Mesangial cell (primary cell): ENCODE results near the gene HDX. TPM values are rescaled to one million over a fixed set of nuclear protein-coding genes. Genes with fewer than 3 reads are reported as not detected.

Experiments
- total RNA-seq: library from RNA; depleted of rRNA; stranded (reverse); fragments of >200 nt; gene quantifications from 2 replicates; pipeline ENCODE4 v1.2.3, GENCODE V29; 2015

Gene HDX, protein sequence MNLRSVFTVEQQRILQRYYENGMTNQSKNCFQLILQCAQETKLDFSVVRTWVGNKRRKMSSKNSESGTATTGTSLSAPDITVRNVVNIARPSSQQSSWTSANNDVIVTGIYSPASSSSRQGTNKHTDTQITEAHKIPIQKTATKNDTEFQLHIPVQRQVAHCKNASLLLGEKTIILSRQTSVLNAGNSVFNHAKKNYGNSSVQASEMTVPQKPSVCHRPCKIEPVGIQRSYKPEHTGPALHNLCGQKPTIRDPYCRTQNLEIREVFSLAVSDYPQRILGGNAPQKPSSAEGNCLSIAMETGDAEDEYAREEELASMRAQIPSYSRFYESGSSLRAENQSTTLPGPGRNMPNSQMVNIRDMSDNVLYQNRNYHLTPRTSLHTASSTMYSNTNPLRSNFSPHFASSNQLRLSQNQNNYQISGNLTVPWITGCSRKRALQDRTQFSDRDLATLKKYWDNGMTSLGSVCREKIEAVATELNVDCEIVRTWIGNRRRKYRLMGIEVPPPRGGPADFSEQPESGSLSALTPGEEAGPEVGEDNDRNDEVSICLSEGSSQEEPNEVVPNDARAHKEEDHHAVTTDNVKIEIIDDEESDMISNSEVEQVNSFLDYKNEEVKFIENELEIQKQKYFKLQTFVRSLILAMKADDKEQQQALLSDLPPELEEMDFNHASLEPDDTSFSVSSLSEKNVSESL
- 3.7 and 5.1 TPM in 2 replicates for total RNA-seq

DNA sequence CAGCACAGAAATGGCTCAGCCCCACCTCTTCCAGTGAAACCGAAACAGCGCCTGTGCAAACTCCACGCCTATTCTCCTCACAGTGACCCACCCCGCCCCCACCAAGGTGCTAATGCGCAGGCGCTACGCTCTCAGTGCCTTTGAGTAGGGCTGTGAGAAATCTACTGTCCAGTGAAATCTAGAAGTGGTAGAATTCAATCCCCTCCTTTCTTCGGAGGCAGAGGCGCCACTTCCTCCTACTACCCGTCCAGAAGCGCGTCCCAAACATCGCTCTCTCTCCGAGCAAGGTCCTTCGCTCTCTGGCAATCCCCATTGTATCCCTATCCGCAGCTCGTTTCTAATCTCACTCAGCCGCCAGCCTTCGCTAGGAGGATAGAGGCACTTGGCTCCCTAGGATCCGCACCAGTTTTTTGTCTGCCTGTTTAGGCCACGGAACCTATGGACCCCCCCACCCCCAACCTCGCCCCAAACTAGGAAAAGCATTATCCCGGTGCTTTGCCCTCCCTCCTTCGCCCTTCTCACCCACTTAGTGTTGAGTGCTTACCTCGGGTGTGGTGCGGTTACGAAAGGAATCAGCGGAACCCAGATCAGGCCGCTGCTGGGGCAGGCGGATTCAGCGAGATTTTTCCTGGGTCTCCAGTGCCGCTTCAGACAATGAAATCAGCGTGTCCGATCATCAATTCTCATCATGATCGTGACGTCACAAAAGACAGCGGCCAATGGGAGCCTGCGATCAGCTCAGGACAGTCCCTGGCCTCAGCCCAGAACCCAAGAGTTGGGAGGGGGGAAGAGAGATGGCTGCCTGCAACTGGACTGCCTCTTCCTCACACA lies at the start of gene HDX:
Gene HDX, minus strand, starts transcription at position 656 of the 831 bp plus-strand sequence. CDS start 27,056 bp downstream, outside the sequence.

